H9 (cell line): Measurements from ENCODE around the gene FBN1. TPM values are rescaled to one million over a fixed set of nuclear protein-coding genes. Genes with fewer than 3 reads are reported as not detected.

ENCODE experiments used
- DNase-seq: peaks from one replicate; pipeline ENCODE4 v3.0.0-alpha.2; 2017
- H2AFZ ChIP-seq: one replicate; pipeline ENCODE4 v1.6.1; 2013; ENCODE audit warnings: mild to moderate bottlenecking, low read length, control low read depth, moderate library complexity
- H2AK5ac ChIP-seq: 2 replicates; pipeline ENCODE4 v1.6.1; 2013; ENCODE audit warnings: low read length, control low read depth, mixed read lengths; ENCODE audit not compliant: insufficient read length
- H2BK120ac ChIP-seq: one replicate; pipeline ENCODE4 v1.6.1; 2013; ENCODE audit warnings: low read depth, mild to moderate bottlenecking, low read length, control low read depth, inconsistent platforms; ENCODE audit not compliant: poor library complexity, severe bottlenecking
- H2BK12ac ChIP-seq: 2 replicates; pipeline ENCODE4 v1.6.1; 2013; ENCODE audit warnings: low read length, control low read depth, mixed read lengths, low read depth; ENCODE audit not compliant: insufficient read length
- H2BK15ac ChIP-seq: 2 replicates; pipeline ENCODE4 v1.6.1; 2013; ENCODE audit warnings: low read depth, low read length, control low read depth
- H2BK20ac ChIP-seq: one replicate; pipeline ENCODE4 v1.6.1; 2013; ENCODE audit warnings: low read depth, mild to moderate bottlenecking, low read length, control low read depth, inconsistent platforms; ENCODE audit not compliant: poor library complexity, severe bottlenecking
- H2BK5ac ChIP-seq: 2 replicates; pipeline ENCODE4 v1.6.1; 2013; ENCODE audit warnings: low read length, control low read depth, mixed read lengths; ENCODE audit not compliant: insufficient read length
- H3K14ac ChIP-seq: 2 replicates; pipeline ENCODE4 v1.6.1; 2013; ENCODE audit warnings: low read length, control low read depth; ENCODE audit not compliant: insufficient read depth
- H3K18ac ChIP-seq: 2 replicates; pipeline ENCODE4 v1.6.1; 2013; ENCODE audit warnings: low read depth, mild to moderate bottlenecking, mixed read lengths, low read length, control low read depth; ENCODE audit not compliant: insufficient read length
- H3K23ac ChIP-seq: 2 replicates; pipeline ENCODE4 v1.6.1; 2013; ENCODE audit warnings: low read length, control low read depth, mixed read lengths, low read depth; ENCODE audit not compliant: insufficient read length
- H3K23me2 ChIP-seq: 2 replicates; pipeline ENCODE4 v1.6.1; 2013; ENCODE audit warnings: low read depth, mild to moderate bottlenecking, mixed read lengths, low read length, control low read depth; ENCODE audit not compliant: insufficient read length, poor library complexity, severe bottlenecking
- H3K27ac ChIP-seq: 2 replicates; pipeline ENCODE4 v1.5.1; 2013; ENCODE audit warnings: low read length, control low read depth, mixed read lengths, low read depth; ENCODE audit not compliant: insufficient read length
- H3K27me3 ChIP-seq: 2 replicates; pipeline ENCODE4 v1.6.1; 2013; ENCODE audit warnings: low read length, control low read depth, inconsistent platforms; ENCODE audit not compliant: insufficient read depth
- H3K4ac ChIP-seq: 2 replicates; pipeline ENCODE4 v1.6.1; 2013; ENCODE audit warnings: low read depth, mild to moderate bottlenecking, control low read depth, inconsistent platforms, low read length, moderate library complexity
- H3K4me1 ChIP-seq: 2 replicates; pipeline ENCODE4 v1.6.1; 2013; ENCODE audit warnings: low read length, control low read depth, inconsistent platforms; ENCODE audit not compliant: insufficient read depth
- H3K4me2 ChIP-seq: 2 replicates; pipeline ENCODE4 v1.6.1; 2013; ENCODE audit warnings: low read length, control low read depth, mixed read lengths; ENCODE audit not compliant: insufficient read length, insufficient read depth
- H3K56ac ChIP-seq: 2 replicates; pipeline ENCODE4 v1.6.1; 2013; ENCODE audit warnings: low read depth, mild to moderate bottlenecking, mixed read lengths, low read length, control low read depth; ENCODE audit not compliant: insufficient read length
- H3K79me1 ChIP-seq: 2 replicates; pipeline ENCODE4 v1.6.1; 2013; ENCODE audit warnings: low read depth, mild to moderate bottlenecking, moderate library complexity, low read length, control low read depth, inconsistent platforms; ENCODE audit not compliant: insufficient read depth, poor library complexity, severe bottlenecking
- H3K79me2 ChIP-seq: 2 replicates; pipeline ENCODE4 v1.6.1; 2013; ENCODE audit warnings: low read length, control low read depth, inconsistent platforms; ENCODE audit not compliant: insufficient read depth
- H3K9ac ChIP-seq: 2 replicates; pipeline ENCODE4 v1.6.1; 2013; ENCODE audit warnings: low read length, control low read depth, mixed read lengths; ENCODE audit not compliant: insufficient read length; ENCODE audit errors: extremely low read depth
- H3K9me3 ChIP-seq: one replicate; pipeline ENCODE4 v1.6.1; 2013; ENCODE audit warnings: low read depth, low read length, inconsistent platforms; ENCODE audit not compliant: control insufficient read depth
- H3T11ph ChIP-seq: one replicate; pipeline ENCODE4 v1.6.1; 2013; ENCODE audit warnings: mild to moderate bottlenecking, low read length, control low read depth, inconsistent platforms
- H4K20me1 ChIP-seq: one replicate; pipeline ENCODE4 v1.6.1; 2013; ENCODE audit not compliant: control insufficient read depth, insufficient read length, insufficient read depth
- H4K5ac ChIP-seq: 2 replicates; pipeline ENCODE4 v1.6.1; 2013; ENCODE audit warnings: low read depth, mild to moderate bottlenecking, mixed read lengths, low read length, control low read depth; ENCODE audit not compliant: insufficient read length
- H4K8ac ChIP-seq: replicated peaks from 2 replicates; pipeline ENCODE4 v1.6.1; 2013; ENCODE audit warnings: low read length, control low read depth, mixed read lengths, low read depth; ENCODE audit not compliant: insufficient read length
- H4K91ac ChIP-seq: 2 replicates; pipeline ENCODE4 v1.6.1; 2013; ENCODE audit warnings: low read depth, mild to moderate bottlenecking, moderate library complexity, mixed read lengths, low read length, control low read depth; ENCODE audit not compliant: insufficient read length
- H3K27ac Mint-ChIP-seq, 3 experiments: 2 replicates in 2 of 3; 3 replicates in 1 of 3; pipeline ENCODE4 v1.8.0; 2020 to 2021; ENCODE audit warnings: mixed read lengths in 3 of 3, mild to moderate bottlenecking in 1 of 3, moderate library complexity in 1 of 3
- H3K27me3 Mint-ChIP-seq: 2 replicates; pipeline ENCODE4 v1.8.0; 2021; ENCODE audit warnings: low read depth, mild to moderate bottlenecking, moderate library complexity, mixed read lengths
- H3K36me3 Mint-ChIP-seq, 3 experiments: 2 replicates in 2 of 3; 3 replicates in 1 of 3; pipeline ENCODE4 v1.8.0; 2020 to 2021; ENCODE audit warnings: low read depth in 3 of 3, mixed read lengths in 3 of 3; ENCODE audit not compliant: insufficient read depth in 1 of 3
- H3K4me1 Mint-ChIP-seq, 2 experiments: 2 replicates each; pipeline ENCODE4 v1.8.0; 2020; ENCODE audit warnings: mixed read lengths in 2 of 2
- H3K4me3 Mint-ChIP-seq, 2 experiments: 2 replicates in 1 of 2; 3 replicates in 1 of 2; pipeline ENCODE4 v1.8.0; 2020 to 2021; ENCODE audit warnings: mild to moderate bottlenecking in 2 of 2, mixed read lengths in 2 of 2, moderate library complexity in 1 of 2
- H3K9me3 Mint-ChIP-seq, 2 experiments: 2 replicates in 1 of 2; 3 replicates in 1 of 2; pipeline ENCODE4 v1.8.0; 2020; ENCODE audit warnings: mild to moderate bottlenecking in 2 of 2, mixed read lengths in 2 of 2, moderate library complexity in 1 of 2
- total RNA-seq: library from RNA; stranded (reverse); gene quantifications from 2 replicates; pipeline ENCODE4 v1.2.1, GENCODE V29; 2021
- TF ChIP-seq, protein P1 (sequence below): fragments of 200-600 bp; sonication (generic); conservative IDR thresholded peaks from 3 replicates; pipeline ENCODE4 v1.8.0; 2021; ENCODE audit warnings: antibody characterized with exemption, mild to moderate bottlenecking

FBN1 gene
- total RNA-seq, 1 experiment from 2014 or later, result 3.6 TPM

DNA sequence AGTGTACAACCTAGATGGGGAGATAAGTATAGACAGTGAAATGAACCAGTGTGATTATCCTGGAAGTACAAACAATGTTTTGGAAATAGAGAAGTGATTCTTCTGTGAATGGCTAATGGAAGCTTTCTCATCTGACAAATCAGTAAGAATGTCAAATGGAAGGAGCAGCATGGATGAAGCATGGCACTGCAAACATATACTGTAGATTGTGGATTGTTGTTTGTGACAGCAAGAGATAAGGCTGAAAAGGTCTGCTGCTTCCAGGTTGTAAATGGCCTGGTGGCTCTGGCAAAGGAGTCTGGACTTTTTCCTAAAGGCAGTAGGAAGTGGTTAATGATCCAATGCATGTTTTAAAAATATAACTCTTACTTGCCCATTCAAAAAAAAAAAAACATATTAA is 71.3 kb downstream of the FBN1 start:
- Histone ChIP-seq H4K8ac (no peak overlapping the region), H2BK5ac (no peak overlapping the region)

More for the DNA sequence above, 71.3 kb downstream of the FBN1 start:
- H3K27me3 Mint-ChIP-seq, result no peaks in the 10 kb centered on the region
- no peak for DNase-seq
- Histone ChIP-seq H2BK20ac (no peak overlapping the region), H4K20me1 (no peaks in the 10 kb centered on the region), H3K9ac (no peak overlapping the region), H3K4me1 (no peaks in the 10 kb centered on the region), H3K14ac (no peak overlapping the region), H3K56ac (no peak overlapping the region), H3K27me3 (no peaks in the 10 kb centered on the region), H2BK12ac (no peak overlapping the region), H2AFZ (no peak overlapping the region), H3T11ph (no peak overlapping the region), H2BK120ac (no peak overlapping the region), H3K79me1 (no peaks in the 10 kb centered on the region), H3K23me2 (no peaks in the 10 kb centered on the region), H3K27ac (no peak overlapping the region), H2AK5ac (no peak overlapping the region), H4K91ac (no peak overlapping the region), H3K4ac (no peak overlapping the region), H3K9me3 (no peaks in the 10 kb centered on the region), H3K18ac (no peak overlapping the region), H2BK15ac (no peak overlapping the region), H3K79me2 (no peaks in the 10 kb centered on the region), H3K4me2 (no peak overlapping the region), H3K23ac (no peak overlapping the region), H4K5ac (no peak overlapping the region)
- H3K4me1 Mint-ChIP-seq, result 0 out of 4 replicates have a peak, but pooled peaks cover 0 to 3% of the 10 kb centered on the region in 2 experiments
- no peaks in the 10 kb centered on the region for H3K36me3 Mint-ChIP-seq
- no peak overlapping the region for H3K27ac Mint-ChIP-seq
- H3K9me3 Mint-ChIP-seq, result no peaks in the 10 kb centered on the region
- TF ChIP-seq, protein P1, sequence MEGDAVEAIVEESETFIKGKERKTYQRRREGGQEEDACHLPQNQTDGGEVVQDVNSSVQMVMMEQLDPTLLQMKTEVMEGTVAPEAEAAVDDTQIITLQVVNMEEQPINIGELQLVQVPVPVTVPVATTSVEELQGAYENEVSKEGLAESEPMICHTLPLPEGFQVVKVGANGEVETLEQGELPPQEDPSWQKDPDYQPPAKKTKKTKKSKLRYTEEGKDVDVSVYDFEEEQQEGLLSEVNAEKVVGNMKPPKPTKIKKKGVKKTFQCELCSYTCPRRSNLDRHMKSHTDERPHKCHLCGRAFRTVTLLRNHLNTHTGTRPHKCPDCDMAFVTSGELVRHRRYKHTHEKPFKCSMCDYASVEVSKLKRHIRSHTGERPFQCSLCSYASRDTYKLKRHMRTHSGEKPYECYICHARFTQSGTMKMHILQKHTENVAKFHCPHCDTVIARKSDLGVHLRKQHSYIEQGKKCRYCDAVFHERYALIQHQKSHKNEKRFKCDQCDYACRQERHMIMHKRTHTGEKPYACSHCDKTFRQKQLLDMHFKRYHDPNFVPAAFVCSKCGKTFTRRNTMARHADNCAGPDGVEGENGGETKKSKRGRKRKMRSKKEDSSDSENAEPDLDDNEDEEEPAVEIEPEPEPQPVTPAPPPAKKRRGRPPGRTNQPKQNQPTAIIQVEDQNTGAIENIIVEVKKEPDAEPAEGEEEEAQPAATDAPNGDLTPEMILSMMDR, result no peak
- H3K4me3 Mint-ChIP-seq, result no peak overlapping the region
